Smooth muscle cell (in vitro differentiated cells): ENCODE data around the gene CHL1. TPM values are rescaled to one million over a fixed set of nuclear protein-coding genes. Genes with fewer than 3 reads are reported as not detected.

Source experiments
- DNase-seq: peaks from one replicate; lab custom pipeline; 2025; ENCODE audit not compliant: unreplicated experiment; lab: John Stamatoyannopoulos, UW
- H2AFZ ChIP-seq: fragments of 200-600 bp; sonication (generic); 2 replicates; pipeline ENCODE4 v1.6.0; 2016; ENCODE audit warnings: antibody characterized with exemption, low read depth, mild to moderate bottlenecking
- H3F3A ChIP-seq: fragments of 200-600 bp; sonication (generic); 2 replicates; pipeline ENCODE4 v1.6.0; 2017; ENCODE audit warnings: antibody characterized with exemption, low read depth
- H3K27ac ChIP-seq: fragments of 200-600 bp; sonication (generic); 2 replicates; pipeline ENCODE4 v1.5.1; 2016; ENCODE audit warnings: low read depth, mild to moderate bottlenecking
- H3K27me3 ChIP-seq: fragments of 200-600 bp; sonication (generic); 2 replicates; pipeline ENCODE4 v1.6.1; 2016; ENCODE audit warnings: low read depth, mild to moderate bottlenecking
- H3K36me3 ChIP-seq: fragments of 200-600 bp; sonication (generic); 2 replicates; pipeline ENCODE4 v1.5.1; 2016; ENCODE audit warnings: low read depth
- H3K4me1 ChIP-seq: fragments of 200-600 bp; sonication (generic); 2 replicates; pipeline ENCODE4 v1.5.1; 2016; ENCODE audit warnings: low read depth
- H3K4me2 ChIP-seq: fragments of 200-600 bp; sonication (generic); 2 replicates; pipeline ENCODE4 v1.6.0; 2016; ENCODE audit warnings: mild to moderate bottlenecking
- H3K4me3 ChIP-seq: fragments of 200-600 bp; sonication (generic); 2 replicates; pipeline ENCODE4 v1.5.1; 2016; ENCODE audit warnings: mild to moderate bottlenecking
- H3K79me2 ChIP-seq: fragments of 200-600 bp; sonication (generic); 2 replicates; pipeline ENCODE4 v1.6.0; 2016; ENCODE audit warnings: low read depth, mild to moderate bottlenecking
- H3K9ac ChIP-seq: fragments of 200-600 bp; sonication (generic); 2 replicates; pipeline ENCODE4 v1.6.0; 2016; ENCODE audit warnings: low read depth
- H3K9me3 ChIP-seq: fragments of 200-600 bp; sonication (generic); replicated peaks from 2 replicates; pipeline ENCODE4 v1.5.1; 2016; ENCODE audit warnings: low read depth
- H4K20me1 ChIP-seq: fragments of 200-600 bp; sonication (generic); 2 replicates; pipeline ENCODE4 v1.6.0; 2016; ENCODE audit warnings: low read depth
- CTCF ChIP-seq: fragments of 200-600 bp; sonication (generic); IDR thresholded peaks from 2 replicates; pipeline ENCODE4 v1.5.1; 2017; ENCODE audit warnings: borderline replicate concordance, mild to moderate bottlenecking, antibody characterized with exemption; ENCODE audit not compliant: insufficient read depth, poor library complexity, severe bottlenecking
- WGBS: methylation state at CpG from one replicate; pipeline ENCODE4 v1.1.7; 2016; ENCODE audit warnings: low lambda C conversion rate; 5-methylcytosine and 5-hydroxymethylcytosine counted together
- polyA plus RNA-seq: library from polyadenylated mRNA; unstranded; fragments of >200 nt; fragmentation: Nextera tagmentation; extraction: Ambion mirVana; gene quantifications from 2 replicates; pipeline ENCODE4 v1.2.1, GENCODE V29; 2016
- total RNA-seq: library from RNA; depleted of rRNA; stranded (reverse); fragments of >200 nt; gene quantifications from 2 replicates; pipeline ENCODE4 v1.2.3, GENCODE V29; 2014

Gene CHL1
- total and polyA plus RNA-seq, 2 experiments from 2014 or later, result not detected

DNA sequence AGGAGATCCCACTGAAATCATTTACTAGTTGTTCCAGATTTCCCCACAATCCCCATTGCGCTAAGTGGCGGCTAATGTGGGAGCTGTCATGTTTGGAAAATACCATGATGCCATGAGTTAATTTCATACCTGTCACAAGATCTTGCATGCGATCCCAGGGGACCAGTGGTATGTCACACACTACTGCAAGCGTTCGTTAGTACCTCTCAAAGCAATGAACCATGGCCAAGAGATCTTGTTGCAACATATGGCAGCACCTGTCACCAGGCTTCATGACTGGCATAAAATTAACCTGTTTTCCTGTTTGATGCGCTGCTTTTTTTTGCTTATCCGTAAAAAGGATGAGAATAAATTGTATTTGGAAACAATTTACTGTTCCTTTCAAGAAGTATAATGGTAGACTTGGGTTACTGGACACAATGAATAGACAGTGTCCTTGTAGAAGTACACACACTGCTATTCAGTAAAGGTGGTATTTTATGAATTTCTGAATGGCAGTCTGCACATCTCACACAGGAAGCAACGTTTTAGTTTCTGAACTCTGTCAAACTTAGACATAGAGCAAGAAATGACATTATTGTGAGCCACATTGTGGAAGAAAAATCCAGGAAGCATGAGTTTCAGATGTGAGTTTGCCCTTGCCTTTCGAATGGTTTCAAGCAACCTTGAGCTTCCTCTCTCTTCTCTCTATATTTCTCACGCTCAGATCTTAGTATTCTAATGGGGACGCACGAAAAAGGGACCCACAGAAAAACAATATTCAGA, 81.9 kb downstream of the CHL1 start:
- no peak overlapping the region for H3K9ac ChIP-seq

DNA sequence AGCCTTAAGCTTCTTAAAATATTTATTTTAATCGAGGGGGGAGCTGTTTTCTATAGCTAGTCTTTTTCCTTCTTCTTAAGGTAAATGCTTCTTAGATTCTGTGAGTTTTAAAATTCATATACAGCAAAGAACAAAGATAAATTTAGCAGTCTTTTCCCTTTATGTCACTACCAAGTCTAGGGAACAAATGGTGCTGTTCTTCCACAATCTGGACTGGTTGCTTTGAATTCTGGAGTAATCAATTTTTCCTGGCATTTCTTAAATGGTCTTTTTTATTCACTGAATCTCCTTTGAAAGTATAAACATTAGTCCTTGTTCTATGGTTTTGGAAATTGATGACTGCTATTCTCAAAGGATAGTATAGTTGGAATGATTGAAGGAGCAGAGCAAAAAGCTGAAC, 82.8 kb downstream of the CHL1 start:
- TF ChIP-seq CTCF, result no peak
- Histone ChIP-seq H3K36me3 (no peaks in the 10 kb centered on the region), H3K4me3 (no peak overlapping the region), H4K20me1 (no peaks in the 10 kb centered on the region), H3K4me2 (no peak overlapping the region), H3F3A (no peaks in the 10 kb centered on the region), H2AFZ (no peak overlapping the region), H3K9me3 (no peaks in the 10 kb centered on the region), H3K79me2 (no peaks in the 10 kb centered on the region), H3K9ac (no peak overlapping the region), H3K4me1 (no peaks in the 10 kb centered on the region), H3K27ac (no peak overlapping the region), H3K27me3 (no peaks in the 10 kb centered on the region)
- DNase-seq, result no peak
- 59% methylated on average over 1 of the region's 1 CpG for WGBS

More for the DNA sequence above, 81.9 kb downstream of the CHL1 start:
- Histone ChIP-seq H3K9me3 (no peaks in the 10 kb centered on the region), H3K79me2 (no peaks in the 10 kb centered on the region), H3K36me3 (no peaks in the 10 kb centered on the region), H3K4me2 (no peak overlapping the region), H3K4me1 (no peaks in the 10 kb centered on the region), H4K20me1 (no peaks in the 10 kb centered on the region), H2AFZ (no peak overlapping the region), H3K27ac (no peak overlapping the region), H3F3A (no peaks in the 10 kb centered on the region), H3K4me3 (no peak overlapping the region), H3K27me3 (no peaks in the 10 kb centered on the region)
- DNase-seq, result no peak
- TF ChIP-seq CTCF, result no peak
- WGBS, result 84% methylated on average over 12 of the region's 12 CpGs

GRCh38 chr3:280681-281080, 84.1 kb downstream of the CHL1 start:
- Histone ChIP-seq H2AFZ (no peak overlapping the region), H3K79me2 (no peaks in the 10 kb centered on the region), H3K27me3 (no peaks in the 10 kb centered on the region), H3K27ac (no peak overlapping the region), H3K4me1 (no peaks in the 10 kb centered on the region), H3F3A (no peaks in the 10 kb centered on the region), H3K36me3 (no peaks in the 10 kb centered on the region), H3K9me3 (no peaks in the 10 kb centered on the region), H3K9ac (no peak overlapping the region), H3K4me2 (no peak overlapping the region), H3K4me3 (no peak overlapping the region), H4K20me1 (no peaks in the 10 kb centered on the region)
- TF ChIP-seq CTCF, result no peak
- 87% methylated on average over 2 of the region's 2 CpGs for WGBS
- no peak for DNase-seq

DNA sequence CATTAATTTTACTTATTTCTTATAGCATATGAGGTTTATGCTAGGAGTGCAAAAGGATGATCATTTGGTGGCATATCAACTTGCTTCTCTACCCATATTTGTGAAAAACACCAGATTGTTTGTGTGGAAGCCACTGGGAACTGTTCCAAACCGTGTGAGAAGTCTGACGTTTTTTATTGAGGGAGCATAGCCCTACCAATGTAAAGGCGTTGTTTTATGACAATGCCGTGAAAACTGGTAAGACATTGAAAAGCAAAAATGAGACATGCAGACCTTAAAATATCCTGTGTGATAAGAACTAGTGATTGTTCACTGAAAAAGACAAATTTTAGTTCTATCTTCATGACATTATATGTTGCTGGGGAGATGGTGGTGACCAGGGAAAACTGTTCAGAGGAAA, 87.8 kb downstream of the CHL1 start:
- DNase-seq, result no peak
- Histone ChIP-seq H3K27ac (no peak overlapping the region), H3K4me2 (no peak overlapping the region), H3K4me3 (no peak overlapping the region), H3K9me3 (no peaks in the 10 kb centered on the region), H2AFZ (no peak overlapping the region), H3K4me1 (no peaks in the 10 kb centered on the region), H3K27me3 (no peaks in the 10 kb centered on the region), H4K20me1 (no peaks in the 10 kb centered on the region), H3K36me3 (no peaks in the 10 kb centered on the region), H3K79me2 (no peaks in the 10 kb centered on the region), H3F3A (no peaks in the 10 kb centered on the region), H3K9ac (no peak overlapping the region)
- WGBS, result 78% methylated on average over 4 of the region's 4 CpGs
- no peak for TF ChIP-seq CTCF
